ENCODE results near the gene GNG5. TPM values are rescaled to one million over a fixed set of nuclear protein-coding genes. Genes with fewer than 3 reads are reported as not detected.
"Not testable (repeated sequence)": the region's sequence is repeated elsewhere in the genome, so short reads cannot be mapped to it uniquely, and the experiment has no call there.

GNG5 gene
- total and polyA plus RNA-seq, 12 donors: 34.0 to 172 (median 73.1) TPM

DNA sequence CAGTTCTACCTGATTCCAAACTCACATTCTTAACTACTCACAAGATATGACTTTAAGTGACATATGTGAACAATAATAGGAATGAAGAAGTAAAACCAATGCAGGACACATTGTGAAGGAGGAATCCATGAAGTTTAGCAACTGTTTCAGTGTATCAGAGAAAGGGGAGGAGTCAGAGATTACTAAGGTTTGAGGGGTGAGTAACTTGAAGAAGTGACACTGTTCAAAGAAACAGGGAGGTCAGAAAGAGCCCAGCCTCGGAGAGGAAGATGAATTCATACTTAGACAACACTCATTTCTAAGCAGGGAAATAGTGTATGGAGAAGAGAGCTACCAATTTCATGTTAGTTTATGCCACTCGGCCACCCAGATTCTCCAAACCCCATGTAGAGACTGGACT is 55.5 kb downstream of the GNG5 start:
- WGBS, 4 donors: 59 to 71% (median 64%) methylated on average over 2 of the region's 2 CpGs
- no peaks in the 10 kb centered on the region for H3K9me3 ChIP-seq (replicated peaks in 1 of 3)
- no peaks in the 10 kb centered on the region for H3K4me1 ChIP-seq (replicated peaks in 1 of 2)
- no peak for TF ChIP-seq POLR2A (IDR thresholded peaks at IDR 0.05)
- TF ChIP-seq, protein P1, sequence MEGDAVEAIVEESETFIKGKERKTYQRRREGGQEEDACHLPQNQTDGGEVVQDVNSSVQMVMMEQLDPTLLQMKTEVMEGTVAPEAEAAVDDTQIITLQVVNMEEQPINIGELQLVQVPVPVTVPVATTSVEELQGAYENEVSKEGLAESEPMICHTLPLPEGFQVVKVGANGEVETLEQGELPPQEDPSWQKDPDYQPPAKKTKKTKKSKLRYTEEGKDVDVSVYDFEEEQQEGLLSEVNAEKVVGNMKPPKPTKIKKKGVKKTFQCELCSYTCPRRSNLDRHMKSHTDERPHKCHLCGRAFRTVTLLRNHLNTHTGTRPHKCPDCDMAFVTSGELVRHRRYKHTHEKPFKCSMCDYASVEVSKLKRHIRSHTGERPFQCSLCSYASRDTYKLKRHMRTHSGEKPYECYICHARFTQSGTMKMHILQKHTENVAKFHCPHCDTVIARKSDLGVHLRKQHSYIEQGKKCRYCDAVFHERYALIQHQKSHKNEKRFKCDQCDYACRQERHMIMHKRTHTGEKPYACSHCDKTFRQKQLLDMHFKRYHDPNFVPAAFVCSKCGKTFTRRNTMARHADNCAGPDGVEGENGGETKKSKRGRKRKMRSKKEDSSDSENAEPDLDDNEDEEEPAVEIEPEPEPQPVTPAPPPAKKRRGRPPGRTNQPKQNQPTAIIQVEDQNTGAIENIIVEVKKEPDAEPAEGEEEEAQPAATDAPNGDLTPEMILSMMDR (IDR thresholded peaks at IDR 0.05): no peak
- no peaks in the 10 kb centered on the region for H3K36me3 ChIP-seq (replicated peaks in 1 of 2)
- H3K4me3 ChIP-seq: no peak overlapping the region
- no peak for DNase-seq
- no peak overlapping the region for H3K27ac ChIP-seq
- intact Hi-C loops (cut with DNase I): loop anchor here in 1 of 2 donors (10.0 kb wide), 1 partner anchor 294 kb away; no protein-coding TSS in a partner anchor
- H3K27me3 ChIP-seq: no peaks in the 10 kb centered on the region

DNA sequence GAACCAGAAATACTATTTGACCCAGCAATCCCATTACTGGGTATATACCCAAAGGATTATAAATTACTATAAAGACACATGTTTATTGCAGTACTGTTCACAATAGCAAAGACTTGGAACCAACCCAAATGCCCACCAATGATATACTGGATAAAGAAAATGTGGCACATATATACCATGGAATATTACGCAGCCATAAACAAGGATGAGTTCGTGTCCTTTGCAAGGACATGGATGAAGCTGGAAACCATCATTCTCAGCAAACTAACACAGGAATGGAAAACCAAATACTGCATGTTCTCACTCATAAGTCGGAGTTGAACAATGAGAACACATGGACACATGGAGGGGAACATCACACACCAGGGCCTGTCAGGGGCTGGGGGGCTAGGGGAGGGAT is 57.7 kb downstream of the GNG5 start:
- H3K9me3 ChIP-seq (replicated peaks in 1 of 3); intact Hi-C loops (cut with DNase I); H3K4me3 ChIP-seq; H3K27ac ChIP-seq; H3K36me3 ChIP-seq (replicated peaks in 1 of 2); H3K27me3 ChIP-seq; DNase-seq; H3K4me1 ChIP-seq (replicated peaks in 1 of 2): not testable (repeated sequence)
- WGBS, 4 donors: 86 to 92% (median 87%) methylated on average over 3 of the region's 3 CpGs

Other genes with a start within 250 kb of the GNG5 start
- 1 to 10 TPM; 1.3 to 8.0 (median 4.5) TPM for gene SAMD13, start 204.9 kb downstream of the GNG5 start, total RNA-seq
- gene SAMD13, start 204.9 kb downstream of the GNG5 start, polyA plus RNA-seq: 1 to 10 TPM; 1.0 to 5.9 (median 2.0) TPM
- under 1 TPM in 5 of 9 donors, not detected in 4; 0.24 to 0.61 (median 0.39) TPM for gene DNASE2B, start 108.1 kb downstream of the GNG5 start, total RNA-seq
- gene DNASE2B, start 108.1 kb downstream of the GNG5 start, polyA plus RNA-seq: 1 to 10 TPM in 1 of 3 donors, under 1 TPM in 2; 0.10 to 1.2 (median 0.31) TPM
- 10 to 100 TPM; 23.4 to 48.0 (median 27.3) TPM for gene RPF1, start 27.3 kb downstream of the GNG5 start, total RNA-seq
- 10 to 100 TPM; 12.4 to 66.9 (median 21.5) TPM for gene RPF1, start 27.3 kb downstream of the GNG5 start, polyA plus RNA-seq
- 1 to 10 TPM in 2 of 9 donors, under 1 TPM in 3, not detected in 4; 0.29 to 1.5 (median 0.91) TPM for gene SPATA1, start 195 bp downstream of the GNG5 start, total RNA-seq
- gene SPATA1, start 195 bp downstream of the GNG5 start, polyA plus RNA-seq: under 1 TPM in 2 of 3 donors, not detected in 1; 0.48 to 0.71 TPM
- 10 to 100 TPM; 11.1 to 45.2 (median 28.9) TPM for gene CTBS, start 67.9 kb upstream of the GNG5 start, total RNA-seq
- 10 to 100 TPM in 1 of 3 donors, 1 to 10 TPM in 2; 6.3 to 34.0 (median 8.3) TPM for gene CTBS, start 67.9 kb upstream of the GNG5 start, polyA plus RNA-seq
- 1 to 10 TPM; 2.1 to 5.8 (median 4.2) TPM for gene SSX2IP, start 183.9 kb upstream of the GNG5 start, total RNA-seq
- gene SSX2IP, start 183.9 kb upstream of the GNG5 start, polyA plus RNA-seq: 10 to 100 TPM in 1 of 3 donors, 1 to 10 TPM in 2; 1.3 to 10.0 (median 2.5) TPM

All from adrenal gland (tissue), 12 donors.